ENCODE measurements around the gene INPP5D.
A peak's percentile ranks its signal among the peaks of the same experiment; 100 is the strongest.
"Not testable (repeated sequence)": the region's sequence is repeated elsewhere in the genome, so short reads cannot be mapped to it uniquely, and the experiment has no call there.

The INPP5D gene

GRCh38 chr2:233121856-233122255 is 61.7 kb downstream of the INPP5D start:
- no peak for DNase-seq (ENCODE audit: low spot score)
- TF ChIP-seq CTCF (IDR thresholded peaks at IDR 0.05; ENCODE audit: extremely low read depth, missing control alignments): no peak

GRCh38 chr2:233122541-233122940 is 62.4 kb downstream of the INPP5D start:
- DNase-seq (ENCODE audit: low spot score): no peak

GRCh38 chr2:233123576-233123975 is 63.4 kb downstream of the INPP5D start:
- DNase-seq (ENCODE audit: low spot score): not testable (repeated sequence)

More at GRCh38 chr2:233122541-233122940, 62.4 kb downstream of the INPP5D start:
- TF ChIP-seq CTCF (IDR thresholded peaks at IDR 0.05; ENCODE audit: extremely low read depth, missing control alignments): no peak

GRCh38 chr2:233124421-233125080 is 64.4 kb downstream of the INPP5D start:
- no peak for TF ChIP-seq CTCF (IDR thresholded peaks at IDR 0.05; ENCODE audit: extremely low read depth, missing control alignments)
- DNase-seq (ENCODE audit: low spot score): peak; percentile 68

- no peak for DNase-seq (ENCODE audit: low spot score)
- TF ChIP-seq CTCF (IDR thresholded peaks at IDR 0.05; ENCODE audit: extremely low read depth, missing control alignments): no peak
These were observed 65.4 kb downstream of the INPP5D start for GRCh38 chr2:233125455-233126065.

- TF ChIP-seq CTCF (IDR thresholded peaks at IDR 0.05; ENCODE audit: extremely low read depth, missing control alignments): no peak
- DNase-seq (ENCODE audit: low spot score): no peak
These were observed 69.3 kb downstream of the INPP5D start for GRCh38 chr2:233129351-233129978.

GRCh38 chr2:233130024-233130423 is 69.9 kb downstream of the INPP5D start:
- DNase-seq (ENCODE audit: low spot score): no peak
- TF ChIP-seq CTCF (IDR thresholded peaks at IDR 0.05; ENCODE audit: extremely low read depth, missing control alignments): no peak

Data from GM20000 (cell line).